Karpas-422 (cell line): ENCODE measurements around the gene OR8G1. TPM values are rescaled to one million over a fixed set of nuclear protein-coding genes. Genes with fewer than 3 reads are reported as not detected.
"Not testable (repeated sequence)": the region's sequence is repeated elsewhere in the genome, so short reads cannot be mapped to it uniquely, and the experiment has no call there.

ENCODE experiments used
- DNase-seq: peaks from one replicate; pipeline ENCODE4 v3.0.0-alpha.2; 2015
- H2AFZ ChIP-seq: fragments of 200-600 bp; sonication (generic); 2 replicates; pipeline ENCODE4 v1.6.1; 2014; ENCODE audit warnings: antibody characterized with exemption, low read length, mixed read lengths
- H3K27ac ChIP-seq: fragments of 200-600 bp; sonication (generic); 2 replicates; pipeline ENCODE4 v1.5.1; 2014; ENCODE audit warnings: mild to moderate bottlenecking, low read length, moderate library complexity
- H3K27me3 ChIP-seq: fragments of 200-600 bp; sonication (generic); 2 replicates; pipeline ENCODE4 v1.6.1; 2014; ENCODE audit warnings: low read length, mixed read lengths
- H3K36me3 ChIP-seq: fragments of 200-600 bp; sonication (generic); 2 replicates; pipeline ENCODE4 v1.6.1; 2014; ENCODE audit warnings: low read length, mixed read lengths; ENCODE audit not compliant: insufficient read depth
- H3K4me1 ChIP-seq: fragments of 200-600 bp; sonication (generic); 2 replicates; pipeline ENCODE4 v1.6.1; 2014; ENCODE audit warnings: mild to moderate bottlenecking, low read length, mixed read lengths
- H3K4me2 ChIP-seq: fragments of 200-600 bp; sonication (generic); 2 replicates; pipeline ENCODE4 v1.6.1; 2014; ENCODE audit warnings: low read length, low read depth, mild to moderate bottlenecking; ENCODE audit not compliant: poor library complexity, severe bottlenecking
- H3K4me3 ChIP-seq: fragments of 200-600 bp; sonication (generic); 2 replicates; pipeline ENCODE4 v1.5.1; 2014; ENCODE audit warnings: mild to moderate bottlenecking, antibody characterized with exemption, low read length, mixed read lengths
- H3K79me2 ChIP-seq: fragments of 200-600 bp; sonication (generic); 2 replicates; pipeline ENCODE4 v1.6.1; 2014; ENCODE audit warnings: mild to moderate bottlenecking, low read length, mixed read lengths
- H3K9ac ChIP-seq: fragments of 200-600 bp; sonication (generic); 2 replicates; pipeline ENCODE4 v1.6.0; 2014; ENCODE audit warnings: low read length
- H3K9me2 ChIP-seq: fragments of 200-600 bp; sonication (generic), shearing (Covaris generic); replicated peaks from 2 replicates; pipeline ENCODE4 v1.6.0; 2014; ENCODE audit warnings: mild to moderate bottlenecking, low read length, moderate library complexity; ENCODE audit not compliant: insufficient read depth
- H3K9me3 ChIP-seq: fragments of 300-700, 200-600 bp; sonication (generic); 2 replicates; pipeline ENCODE4 v1.6.1; 2014; ENCODE audit warnings: low read length, mixed read lengths
- H4K20me1 ChIP-seq: fragments of 200-600 bp; sonication (generic); 2 replicates; pipeline ENCODE4 v1.6.1; 2014; ENCODE audit warnings: mild to moderate bottlenecking, antibody characterized with exemption, low read length, low read depth; ENCODE audit not compliant: insufficient read depth
- total RNA-seq: library from RNA; depleted of rRNA; stranded (reverse); fragments of >200 nt; shearing (Covaris generic); gene quantifications from 2 replicates; pipeline ENCODE4 v1.2.3, GENCODE V29; 2014; ENCODE audit warnings: low replicate concordance

OR8G1 gene
- total RNA-seq, 1 experiment from 2014 or later = not detected

DNA sequence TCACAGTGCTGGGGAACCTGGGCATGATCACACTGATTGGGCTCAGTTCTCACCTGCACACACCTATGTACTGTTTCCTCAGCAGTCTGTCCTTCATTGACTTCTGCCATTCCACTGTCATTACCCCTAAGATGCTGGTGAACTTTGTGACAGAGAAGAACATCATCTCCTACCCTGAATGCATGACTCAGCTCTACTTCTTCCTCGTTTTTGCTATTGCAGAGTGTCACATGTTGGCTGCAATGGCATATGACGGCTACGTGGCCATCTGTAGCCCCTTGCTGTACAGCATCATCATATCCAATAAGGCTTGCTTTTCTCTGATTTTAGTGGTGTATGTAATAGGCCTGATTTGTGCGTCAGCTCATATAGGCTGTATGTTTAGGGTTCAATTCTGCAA lies 24.1 kb downstream of the OR8G1 start:
- DNase-seq, H3K27ac ChIP-seq, H3K9me2 ChIP-seq, H3K79me2 ChIP-seq, H2AFZ ChIP-seq, H3K4me3 ChIP-seq, H3K27me3 ChIP-seq, H3K9me3 ChIP-seq, H4K20me1 ChIP-seq, H3K36me3 ChIP-seq, H3K9ac ChIP-seq, H3K4me1 ChIP-seq, H3K4me2 ChIP-seq: not testable (repeated sequence)

DNA sequence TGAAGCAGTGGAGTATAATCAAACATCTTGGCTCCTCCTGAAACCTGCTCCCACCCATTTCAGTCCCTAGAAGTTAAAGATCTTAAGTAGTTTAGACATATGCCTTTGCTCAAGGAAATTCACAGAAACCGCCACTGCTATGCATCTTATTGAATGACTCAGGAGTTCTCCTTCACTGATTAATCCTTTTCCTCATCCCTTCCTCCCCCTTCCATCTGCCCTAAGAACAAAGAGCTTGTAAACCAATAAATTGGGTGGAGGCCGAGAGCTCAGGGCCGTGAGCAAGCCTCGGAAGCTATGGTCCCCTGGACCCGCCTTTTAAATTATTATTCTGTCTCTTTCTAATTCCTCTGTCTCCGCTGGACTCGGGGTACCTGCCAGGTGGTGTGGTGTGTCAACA lies 30.0 kb downstream of the OR8G1 start:
- not testable (repeated sequence) for H3K36me3 ChIP-seq, H3K9me3 ChIP-seq, H3K4me2 ChIP-seq, H3K27ac ChIP-seq, H3K27me3 ChIP-seq, H4K20me1 ChIP-seq, H3K9ac ChIP-seq, H3K4me1 ChIP-seq, DNase-seq, H2AFZ ChIP-seq, H3K9me2 ChIP-seq, H3K79me2 ChIP-seq, H3K4me3 ChIP-seq

DNA sequence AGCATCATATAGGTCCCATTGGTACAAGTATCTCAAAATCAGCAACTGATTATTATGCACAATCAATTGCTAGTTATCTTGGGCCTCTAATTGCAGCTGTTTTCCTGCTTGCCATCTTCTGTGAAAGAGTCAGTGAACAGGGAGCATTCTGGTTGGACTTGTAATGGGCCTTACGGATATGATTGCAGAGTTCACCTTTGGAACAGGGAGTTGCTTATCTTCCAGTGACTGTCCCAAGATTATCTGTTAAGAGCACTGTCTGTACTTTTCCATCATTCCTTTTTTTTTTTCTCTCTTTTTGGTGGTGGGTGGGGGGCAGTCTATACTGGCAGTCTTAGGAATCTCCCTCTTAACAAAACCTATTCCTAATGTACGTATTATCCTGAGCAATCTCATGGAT lies 33.1 kb downstream of the OR8G1 start:
- DNase-seq = no peak
- Histone ChIP-seq H3K79me2 (no peaks in the 10 kb centered on the region), H3K4me2 (no peak overlapping the region), H3K4me3 (no peak overlapping the region), H3K9me3 (no peaks in the 10 kb centered on the region), H3K36me3 (no peaks in the 10 kb centered on the region), H3K27ac (no peak overlapping the region), H4K20me1 (no peaks in the 10 kb centered on the region), H3K9ac (no peak overlapping the region), H2AFZ (no peak overlapping the region), H3K4me1 (no peaks in the 10 kb centered on the region), H3K27me3 (no peaks in the 10 kb centered on the region), H3K9me2 (no peaks in the 10 kb centered on the region)

GRCh38 chr11:124276081-124276480 lies 35.2 kb downstream of the OR8G1 start:
- Histone ChIP-seq H3K9me3 (no peaks in the 10 kb centered on the region), H3K27me3 (no peaks in the 10 kb centered on the region), H3K27ac (no peak overlapping the region), H2AFZ (no peak overlapping the region), H3K4me1 (no peaks in the 10 kb centered on the region), H3K36me3 (no peaks in the 10 kb centered on the region), H3K9ac (no peak overlapping the region), H3K4me3 (no peak overlapping the region), H4K20me1 (no peaks in the 10 kb centered on the region), H3K4me2 (no peak overlapping the region), H3K79me2 (no peaks in the 10 kb centered on the region), H3K9me2 (no peaks in the 10 kb centered on the region)
- DNase-seq = no peak

DNA sequence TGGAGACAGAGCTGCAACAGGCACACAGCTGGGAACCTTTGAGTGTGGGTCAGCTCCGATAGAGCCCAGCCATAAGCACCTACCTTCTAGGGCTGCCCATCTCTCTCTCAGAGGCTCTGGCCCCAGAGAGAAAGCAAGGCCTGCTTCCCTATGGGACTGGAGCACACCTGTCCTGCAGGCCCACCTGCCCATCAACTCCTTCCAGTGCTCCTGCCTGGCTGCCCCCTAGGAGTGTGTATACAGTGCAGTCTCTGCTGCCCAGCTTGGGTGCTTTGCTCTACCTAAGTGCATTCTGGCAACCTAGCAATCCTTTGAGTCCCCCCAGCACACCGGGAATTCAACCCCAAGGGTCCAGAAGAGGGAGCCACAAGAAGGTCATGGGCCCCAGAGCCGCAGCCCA lies 36.3 kb downstream of the OR8G1 start:
- H3K9ac ChIP-seq = no peak overlapping the region
- H3K9me3 ChIP-seq = no peaks in the 10 kb centered on the region
- no peaks in the 10 kb centered on the region for H3K36me3 ChIP-seq
- H3K27ac ChIP-seq = no peak overlapping the region
- no peaks in the 10 kb centered on the region for H3K79me2 ChIP-seq
- H3K27me3 ChIP-seq = no peaks in the 10 kb centered on the region
- H3K4me2 ChIP-seq = no peak overlapping the region
- H2AFZ ChIP-seq = no peak overlapping the region
- no peak for DNase-seq
- H3K4me1 ChIP-seq = no peaks in the 10 kb centered on the region
- no peak overlapping the region for H3K4me3 ChIP-seq
- H4K20me1 ChIP-seq = no peaks in the 10 kb centered on the region
- H3K9me2 ChIP-seq = no peaks in the 10 kb centered on the region

GRCh38 chr11:124277804-124278203 lies 36.9 kb downstream of the OR8G1 start:
- Histone ChIP-seq H3K4me3 (no peak overlapping the region), H3K4me1 (no peaks in the 10 kb centered on the region), H3K4me2 (no peak overlapping the region), H3K9me3 (no peaks in the 10 kb centered on the region), H3K79me2 (no peaks in the 10 kb centered on the region), H2AFZ (no peak overlapping the region), H3K27me3 (no peaks in the 10 kb centered on the region), H3K36me3 (no peaks in the 10 kb centered on the region), H4K20me1 (no peaks in the 10 kb centered on the region), H3K9ac (no peak overlapping the region), H3K27ac (no peak overlapping the region), H3K9me2 (no peaks in the 10 kb centered on the region)
- DNase-seq = no peak

DNA sequence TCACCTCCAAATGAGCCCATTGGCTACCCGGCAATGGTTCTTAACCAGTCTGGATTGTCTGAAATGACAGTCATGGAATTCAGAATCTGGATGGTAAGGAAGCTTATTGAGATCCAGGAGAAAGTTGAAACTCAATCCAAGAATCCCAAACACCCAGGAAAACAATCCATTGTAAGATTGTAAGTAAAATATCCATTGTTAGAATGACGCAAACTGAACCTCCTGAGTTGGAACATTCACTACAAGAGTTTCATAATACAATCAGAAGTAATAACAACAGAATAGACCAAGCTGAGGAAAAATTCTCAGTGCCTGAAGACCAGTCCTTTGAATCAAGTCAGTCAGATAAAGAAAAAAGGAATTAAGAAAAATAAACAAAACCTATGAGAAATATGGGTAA lies 37.4 kb downstream of the OR8G1 start:
- Histone ChIP-seq H3K4me1 (no peaks in the 10 kb centered on the region), H3K27me3 (no peaks in the 10 kb centered on the region), H3K4me3 (no peak overlapping the region), H3K9me3 (no peaks in the 10 kb centered on the region), H3K27ac (no peak overlapping the region), H3K9ac (no peak overlapping the region), H3K36me3 (no peaks in the 10 kb centered on the region), H3K9me2 (no peaks in the 10 kb centered on the region), H4K20me1 (no peaks in the 10 kb centered on the region), H2AFZ (no peak overlapping the region), H3K79me2 (no peaks in the 10 kb centered on the region), H3K4me2 (no peak overlapping the region)
- no peak for DNase-seq

DNA sequence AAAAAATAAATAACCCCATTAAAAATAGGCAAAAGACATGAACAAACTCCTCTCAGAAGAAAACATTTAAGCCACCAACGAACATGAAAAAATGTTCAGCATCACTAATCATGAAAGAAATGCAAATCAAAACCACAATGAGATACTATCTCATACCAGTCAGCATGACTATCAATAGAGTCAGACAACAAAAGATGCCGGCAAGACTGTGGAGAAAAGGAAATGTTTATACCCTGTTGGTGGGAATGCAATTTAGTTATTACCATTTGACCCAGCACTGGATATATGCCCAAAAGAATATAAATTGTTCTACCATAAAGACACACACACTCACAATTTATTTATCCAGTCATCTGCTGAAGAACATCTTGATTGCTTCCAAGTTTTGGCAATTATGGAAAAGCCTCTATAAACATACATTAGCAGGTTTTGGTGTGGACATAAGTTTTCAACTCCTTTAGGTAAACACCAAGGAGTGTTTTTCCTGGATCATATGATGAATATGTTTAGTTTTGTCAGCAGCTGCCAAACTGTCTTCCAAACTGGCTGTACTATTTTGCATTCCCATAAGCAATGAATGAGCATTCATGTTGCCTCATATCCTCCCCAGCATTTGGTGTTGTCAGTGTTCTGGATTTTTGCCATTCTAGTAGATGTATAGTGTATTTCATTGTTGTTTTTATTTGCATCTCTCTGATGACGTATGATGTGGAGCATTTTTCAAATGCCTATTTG lies 44.9 kb downstream of the OR8G1 start:
- Histone ChIP-seq H3K9me3 (no peaks in the 10 kb centered on the region), H3K36me3 (no peaks in the 10 kb centered on the region), H3K79me2 (no peaks in the 10 kb centered on the region), H3K9me2 (no peaks in the 10 kb centered on the region), H2AFZ (no peak overlapping the region), H3K27ac (no peak overlapping the region), H3K4me2 (no peak overlapping the region), H3K27me3 (no peaks in the 10 kb centered on the region), H3K4me1 (no peaks in the 10 kb centered on the region), H3K4me3 (no peak overlapping the region), H3K9ac (no peak overlapping the region), H4K20me1 (no peaks in the 10 kb centered on the region)
- no peak for DNase-seq

- no peaks in the 10 kb centered on the region for H3K9me3 ChIP-seq
- no peaks in the 10 kb centered on the region for H3K9me2 ChIP-seq
- H4K20me1 ChIP-seq = no peaks in the 10 kb centered on the region
- no peak overlapping the region for H3K9ac ChIP-seq
- H3K4me2 ChIP-seq = no peak overlapping the region
- no peaks in the 10 kb centered on the region for H3K79me2 ChIP-seq
- H3K4me1 ChIP-seq = no peaks in the 10 kb centered on the region
- no peak overlapping the region for H3K4me3 ChIP-seq
- H2AFZ ChIP-seq = no peak overlapping the region
- H3K27me3 ChIP-seq = no peaks in the 10 kb centered on the region
- DNase-seq = no peak
- H3K27ac ChIP-seq = no peak overlapping the region
- no peaks in the 10 kb centered on the region for H3K36me3 ChIP-seq
Measured at GRCh38 chr11:124294687-124295086, 53.8 kb downstream of the OR8G1 start.
